Liver (tissue), 9 donors: ENCODE measurements around the gene GOLT1B. TPM values are rescaled to one million over a fixed set of nuclear protein-coding genes. Genes with fewer than 3 reads are reported as not detected.

ENCODE experiments used
- DNase-seq: peaks from one replicate; pipeline ENCODE4 v3.0.0-alpha.2; 2017; ENCODE audit warnings: low spot score
- H3K27ac ChIP-seq, 2 donors: one replicate each; pipeline ENCODE4 v1.7.0; 2013; ENCODE audit warnings: inconsistent platforms in 2 of 2, low read length in 2 of 2, control low read depth in 1 of 2, low read depth in 1 of 2, mild to moderate bottlenecking in 1 of 2
- H3K27me3 ChIP-seq, 4 donors: one replicate each; pipeline versions ENCODE4 v1.6.1 to v1.7.0; 2013; ENCODE audit warnings: low read length in 3 of 4, inconsistent platforms in 1 of 4, mild to moderate bottlenecking in 1 of 4, moderate library complexity in 1 of 4; ENCODE audit not compliant: control insufficient read depth in 4 of 4, insufficient read depth in 4 of 4
- H3K36me3 ChIP-seq, 4 donors: one replicate each; pipeline versions ENCODE4 v1.6.1 to v1.7.0; 2013; ENCODE audit warnings: low read length in 3 of 4, mild to moderate bottlenecking in 3 of 4, low read depth in 1 of 4, moderate library complexity in 1 of 4; ENCODE audit not compliant: control insufficient read depth in 4 of 4, insufficient read depth in 3 of 4
- H3K4me1 ChIP-seq, 4 donors: one replicate each; pipeline versions ENCODE4 v1.6.1 to v1.7.0; 2013; ENCODE audit warnings: low read length in 3 of 4, mild to moderate bottlenecking in 3 of 4, moderate library complexity in 1 of 4; ENCODE audit not compliant: control insufficient read depth in 4 of 4, insufficient read depth in 4 of 4
- H3K4me3 ChIP-seq, 3 donors: one replicate each; pipeline versions ENCODE4 v1.6.1 to v1.7.0; 2013; ENCODE audit warnings: low read length in 3 of 3, control low read depth in 1 of 3, low read depth in 1 of 3, mild to moderate bottlenecking in 1 of 3
- H3K9ac ChIP-seq, 2 donors: one replicate each; pipeline ENCODE4 v1.7.0; 2013; ENCODE audit warnings: low read length in 2 of 2, mild to moderate bottlenecking in 2 of 2, moderate library complexity in 2 of 2, control low read depth in 1 of 2, low read depth in 1 of 2
- H3K9me3 ChIP-seq, 4 donors: one replicate each; pipeline versions ENCODE4 v1.6.1 to v1.7.0; 2013; ENCODE audit warnings: low read length in 3 of 4; ENCODE audit not compliant: control insufficient read depth in 4 of 4
- EGR1 ChIP-seq, 2 donors: IDR thresholded peaks; 2 replicates each; pipeline ENCODE4 v1.6.1; 2016 to 2018; ENCODE audit warnings: antibody characterized with exemption in 2 of 2, low read depth in 2 of 2
- FOXA1 ChIP-seq: IDR thresholded peaks from 2 replicates; pipeline ENCODE4 v1.6.1; 2016; ENCODE audit warnings: antibody characterized with exemption
- FOXA2 ChIP-seq: IDR thresholded peaks from 2 replicates; pipeline ENCODE4 v1.6.1; 2016; ENCODE audit warnings: antibody characterized with exemption
- GABPA ChIP-seq, 2 donors: IDR thresholded peaks in 1 of 2; conservative IDR thresholded peaks in 1 of 2; 2 replicates each; pipeline ENCODE4 v1.6.1; 2016; ENCODE audit warnings: antibody characterized with exemption in 2 of 2, mild to moderate bottlenecking in 1 of 2, moderate library complexity in 1 of 2
- HNF4A ChIP-seq, 2 donors: conservative IDR thresholded peaks; 2 replicates each; pipeline ENCODE4 v1.6.1; 2016; ENCODE audit warnings: antibody characterized with exemption in 2 of 2, mild to moderate bottlenecking in 2 of 2
- HNF4G ChIP-seq: IDR thresholded peaks from 2 replicates; pipeline ENCODE4 v1.6.1; 2016; ENCODE audit warnings: antibody characterized with exemption
- JUND ChIP-seq, 2 donors: IDR thresholded peaks; 2 replicates each; pipeline ENCODE4 v1.6.1; 2016; ENCODE audit warnings: antibody characterized with exemption in 2 of 2
- NR2F2 ChIP-seq: IDR thresholded peaks from 2 replicates; pipeline ENCODE4 v1.6.1; 2016; ENCODE audit warnings: antibody characterized with exemption
- RAD21 ChIP-seq, 2 donors: IDR thresholded peaks; 2 replicates each; pipeline ENCODE4 v1.6.1; 2016; ENCODE audit warnings: antibody characterized with exemption in 2 of 2, mild to moderate bottlenecking in 2 of 2
- REST ChIP-seq: IDR thresholded peaks from 2 replicates; pipeline ENCODE4 v1.6.1; 2016; ENCODE audit warnings: antibody characterized with exemption, mild to moderate bottlenecking
- RXRA ChIP-seq, 2 donors: IDR thresholded peaks; 2 replicates each; pipeline ENCODE4 v1.6.1; 2017 to 2018; ENCODE audit warnings: antibody characterized with exemption in 2 of 2, mild to moderate bottlenecking in 1 of 2
- SP1 ChIP-seq: IDR thresholded peaks from 2 replicates; pipeline ENCODE4 v1.6.1; 2018; ENCODE audit warnings: antibody characterized with exemption, mild to moderate bottlenecking
- TAF1 ChIP-seq: conservative IDR thresholded peaks from 2 replicates; pipeline ENCODE4 v1.6.1; 2016; ENCODE audit warnings: antibody characterized with exemption, mild to moderate bottlenecking
- YY1 ChIP-seq: IDR thresholded peaks from 2 replicates; pipeline ENCODE4 v1.6.1; 2016; ENCODE audit warnings: antibody characterized with exemption, mild to moderate bottlenecking
- WGBS: extraction: QIAGEN DNeasy Blood & Tissue Kit; methylation state at CpG from one replicate; pipeline ENCODE4 v1.1.7; 2013; 5-methylcytosine and 5-hydroxymethylcytosine counted together
- polyA plus RNA-seq, 2 donors: library from polyadenylated mRNA; stranded (reverse) in 1 of 2; unstranded in 1 of 2; fragments of 200-250 nt in 1 of 2; fragments of >200 nt in 1 of 2; fragmentation: Nextera tagmentation in 1 of 2; extraction: Ambion mirVana in 1 of 2; gene quantifications; one replicate each; pipeline versions ENCODE4 v1.2.1 to v1.2.3, GENCODE V29; 2013 to 2015
- total RNA-seq, 2 donors: library from RNA; depleted of rRNA; stranded (reverse); fragments of >200 nt; gene quantifications; one replicate each; pipeline ENCODE4 v1.2.3, GENCODE V29; 2014
- TF ChIP-seq, protein P1 (sequence below): IDR thresholded peaks from 2 replicates; pipeline ENCODE4 v1.6.1; 2016; ENCODE audit warnings: antibody characterized with exemption
- TF ChIP-seq, protein P2 (sequence below): IDR thresholded peaks from 2 replicates; pipeline ENCODE4 v1.6.1; 2016; ENCODE audit warnings: antibody characterized with exemption
- TF ChIP-seq, protein P3 (sequence below): fragments of 150-350 bp; IDR thresholded peaks from 2 replicates; pipeline ENCODE4 v1.5.1; 2017; ENCODE audit warnings: improper control_type of control experiment, low read depth, low read length; ENCODE audit not compliant: missing input control
- TF ChIP-seq, protein P4 (sequence below): IDR thresholded peaks from 2 replicates; pipeline ENCODE4 v1.6.1; 2016; ENCODE audit warnings: antibody characterized with exemption
- donor health status: healthy.
- donor health status: healthy.
- donor health status: healthy.
- donor health status: healthy.
- donor health status: healthy.

Gene GOLT1B
- total and polyA plus RNA-seq, 4 donors, result 11.0 to 36.9 (median 17.3) TPM

GRCh38 chr12:21559855-21560569 lies 58.4 kb downstream of the GOLT1B start:
- whole genome bisulfite sequencing, result 59% methylated on average over 7 of the region's 7 CpGs
- H3K27me3 ChIP-seq, result no peaks in the 10 kb centered on the region
- peak overlapping the region; percentile 66 to 80 for H3K27ac ChIP-seq
- H3K9ac ChIP-seq, result no peak overlapping the region
- no peak for TF ChIP-seq HNF4G
- TF ChIP-seq FOXA1, result no peak
- no peak for TF ChIP-seq EGR1 (IDR thresholded peaks at IDR 0.05; ENCODE audit: low read depth in 2 of 2)
- peak; percentile 18 to 59 for TF ChIP-seq RXRA (IDR thresholded peaks at IDR 0.05)
- TF ChIP-seq SP1, result peak; percentile 40
- peak; percentile 52 to 58 for TF ChIP-seq HNF4A (conservative IDR thresholded peaks at IDR 0.05)
- peak; percentile 74 for TF ChIP-seq YY1
- TF ChIP-seq, protein P1, sequence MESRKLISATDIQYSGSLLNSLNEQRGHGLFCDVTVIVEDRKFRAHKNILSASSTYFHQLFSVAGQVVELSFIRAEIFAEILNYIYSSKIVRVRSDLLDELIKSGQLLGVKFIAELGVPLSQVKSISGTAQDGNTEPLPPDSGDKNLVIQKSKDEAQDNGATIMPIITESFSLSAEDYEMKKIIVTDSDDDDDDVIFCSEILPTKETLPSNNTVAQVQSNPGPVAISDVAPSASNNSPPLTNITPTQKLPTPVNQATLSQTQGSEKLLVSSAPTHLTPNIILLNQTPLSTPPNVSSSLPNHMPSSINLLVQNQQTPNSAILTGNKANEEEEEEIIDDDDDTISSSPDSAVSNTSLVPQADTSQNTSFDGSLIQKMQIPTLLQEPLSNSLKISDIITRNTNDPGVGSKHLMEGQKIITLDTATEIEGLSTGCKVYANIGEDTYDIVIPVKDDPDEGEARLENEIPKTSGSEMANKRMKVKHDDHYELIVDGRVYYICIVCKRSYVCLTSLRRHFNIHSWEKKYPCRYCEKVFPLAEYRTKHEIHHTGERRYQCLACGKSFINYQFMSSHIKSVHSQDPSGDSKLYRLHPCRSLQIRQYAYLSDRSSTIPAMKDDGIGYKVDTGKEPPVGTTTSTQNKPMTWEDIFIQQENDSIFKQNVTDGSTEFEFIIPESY, result peak; percentile 29
- TF ChIP-seq JUND (IDR thresholded peaks at IDR 0.05), result no peak
- TF ChIP-seq, protein P2, sequence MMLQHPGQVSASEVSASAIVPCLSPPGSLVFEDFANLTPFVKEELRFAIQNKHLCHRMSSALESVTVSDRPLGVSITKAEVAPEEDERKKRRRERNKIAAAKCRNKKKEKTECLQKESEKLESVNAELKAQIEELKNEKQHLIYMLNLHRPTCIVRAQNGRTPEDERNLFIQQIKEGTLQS, result peak; percentile 20
- TF ChIP-seq, protein P3, sequence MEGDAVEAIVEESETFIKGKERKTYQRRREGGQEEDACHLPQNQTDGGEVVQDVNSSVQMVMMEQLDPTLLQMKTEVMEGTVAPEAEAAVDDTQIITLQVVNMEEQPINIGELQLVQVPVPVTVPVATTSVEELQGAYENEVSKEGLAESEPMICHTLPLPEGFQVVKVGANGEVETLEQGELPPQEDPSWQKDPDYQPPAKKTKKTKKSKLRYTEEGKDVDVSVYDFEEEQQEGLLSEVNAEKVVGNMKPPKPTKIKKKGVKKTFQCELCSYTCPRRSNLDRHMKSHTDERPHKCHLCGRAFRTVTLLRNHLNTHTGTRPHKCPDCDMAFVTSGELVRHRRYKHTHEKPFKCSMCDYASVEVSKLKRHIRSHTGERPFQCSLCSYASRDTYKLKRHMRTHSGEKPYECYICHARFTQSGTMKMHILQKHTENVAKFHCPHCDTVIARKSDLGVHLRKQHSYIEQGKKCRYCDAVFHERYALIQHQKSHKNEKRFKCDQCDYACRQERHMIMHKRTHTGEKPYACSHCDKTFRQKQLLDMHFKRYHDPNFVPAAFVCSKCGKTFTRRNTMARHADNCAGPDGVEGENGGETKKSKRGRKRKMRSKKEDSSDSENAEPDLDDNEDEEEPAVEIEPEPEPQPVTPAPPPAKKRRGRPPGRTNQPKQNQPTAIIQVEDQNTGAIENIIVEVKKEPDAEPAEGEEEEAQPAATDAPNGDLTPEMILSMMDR, result no peak
- TF ChIP-seq RAD21 (IDR thresholded peaks at IDR 0.05), result peak; percentile 23 to 46
- TF ChIP-seq NR2F2, result no peak
- TF ChIP-seq TAF1, result no peak
- TF ChIP-seq REST, result no peak
- TF ChIP-seq, protein P4, sequence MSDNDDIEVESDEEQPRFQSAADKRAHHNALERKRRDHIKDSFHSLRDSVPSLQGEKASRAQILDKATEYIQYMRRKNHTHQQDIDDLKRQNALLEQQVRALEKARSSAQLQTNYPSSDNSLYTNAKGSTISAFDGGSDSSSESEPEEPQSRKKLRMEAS, result peak; percentile 54
- TF ChIP-seq FOXA2, result peak; percentile 33
- TF ChIP-seq GABPA (IDR thresholded peaks at IDR 0.05 in 1 of 2, conservative IDR thresholded peaks at IDR 0.05 in 1 of 2), result no peak
- DNase-seq, result no peak
- peaks cover 0 to 11% (median 5%) of the 10 kb centered on the region in 4 donors for H3K36me3 ChIP-seq
- peaks cover 2 to 15% (median 9%) of the 10 kb centered on the region in 4 donors for H3K4me1 ChIP-seq
- H3K9me3 ChIP-seq, result no peaks in the 10 kb centered on the region
- H3K4me3 ChIP-seq, result no peak overlapping the region
